NCI-H2107 (cell line): Measurements from ENCODE around the gene RBFOX2.

Experiments
- DNase-seq: peaks from one replicate; lab custom pipeline; 2025; lab: John Stamatoyannopoulos, UW

RBFOX2 gene

DNA sequence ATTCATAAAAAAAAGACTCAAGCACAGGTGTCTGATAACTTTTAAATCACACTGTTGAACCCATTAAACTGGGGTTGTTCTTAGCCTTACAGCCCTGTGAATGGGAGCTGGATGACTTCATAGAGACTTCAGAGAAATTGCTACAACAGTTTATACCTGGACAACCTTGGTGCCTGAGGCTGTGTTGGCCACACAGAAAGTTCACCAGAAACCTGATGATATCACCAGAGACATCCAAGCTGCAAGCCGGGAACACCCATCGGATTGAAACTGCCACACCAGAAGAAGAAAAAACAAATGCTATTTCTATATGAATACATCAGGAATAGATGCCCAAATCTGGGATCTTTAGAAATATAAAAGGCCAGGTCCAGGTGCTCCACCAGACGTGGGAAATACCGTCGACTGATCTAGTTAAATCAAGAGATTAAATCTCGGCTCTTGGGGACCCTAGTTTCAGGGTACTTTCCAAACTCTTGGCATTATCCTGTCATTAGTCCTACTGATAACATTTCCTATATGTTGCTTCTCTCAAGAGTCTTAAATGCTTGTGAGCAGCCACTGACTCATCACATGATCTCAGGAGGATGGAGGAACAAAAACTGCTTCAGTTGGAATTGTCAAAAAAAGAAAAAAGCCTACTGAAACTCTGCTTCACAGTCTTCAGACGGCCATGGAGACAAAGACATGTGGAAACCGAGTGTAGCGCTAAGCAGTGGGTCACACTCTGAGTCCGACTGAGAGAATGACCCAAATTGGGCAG lies 339.5 kb downstream of the RBFOX2 start:
- no peak for DNase-seq
